HepG2 (cell line): ENCODE measurements around the gene CCDC178. TPM values are rescaled to one million over a fixed set of nuclear protein-coding genes. Genes with fewer than 3 reads are reported as not detected.
A peak's percentile ranks its signal among the peaks of the same experiment; 100 is the strongest.

Experiments used
- ATAC-seq: fragments of 200-7000 bp; cut with Tn5 transposase; 3 replicates; pipeline ENCODE4 v1.9.1; 2020; ENCODE audit warnings: mild to moderate bottlenecking, moderate library complexity
- BruUV-seq: library from RNA; stranded (reverse); fragments of 400-500 nt; replicated peaks from 2 replicates; lab custom pipeline; 2021; lab: Mats Ljungman, UMichigan
- CTCF ChIA-PET: fragments of 300-600 bp; formaldehyde crosslinking; extraction: SDS; loops from one replicate; lab custom pipeline; 2021; ENCODE audit warnings: low total read pairs, inconsistent platforms, low intra/inter-chr PET ratio; lab: Yijun Ruan, JAX
- POLR2A ChIA-PET: fragments of 350-600 bp; sonication (Branson Sonifier 250); formaldehyde crosslinking; loops from one replicate; lab custom pipeline; 2020; ENCODE audit warnings: antibody characterized with exemption, inconsistent platforms; lab: Yijun Ruan, JAX
- DNase-seq: peaks from one replicate; pipeline ENCODE4 v3.0.0-alpha.2; 2015; ENCODE audit warnings: low spot score
- FAIRE-seq: peaks from 3 replicates; lab custom pipeline; 2011; peaks lifted over from hg19 to GRCh38; lab: Jason Lieb, UNC
- H2AFZ ChIP-seq: one replicate; pipeline ENCODE4 v1.6.1; 2011; ENCODE audit warnings: low read length, inconsistent platforms
- H3K27ac ChIP-seq: fragments of 300-600 bp; 3 replicates; pipeline ENCODE4 v1.8.0; 2011; ENCODE audit warnings: mixed run types, mild to moderate bottlenecking, mixed read lengths, low read length, inconsistent platforms; ENCODE audit not compliant: insufficient read depth; ENCODE audit errors: extremely low read length
- H3K27me3 ChIP-seq, 2 experiments: fragments of 200-600 bp in 1 of 2; 2 replicates in 1 of 2; 3 replicates in 1 of 2; pipeline versions ENCODE4 v1.6.0 to v1.8.0; 2011; ENCODE audit warnings: low read length in 2 of 2, mild to moderate bottlenecking in 2 of 2, moderate library complexity in 2 of 2, inconsistent platforms in 1 of 2; ENCODE audit not compliant: insufficient read depth in 2 of 2, control insufficient read depth in 1 of 2
- H3K36me3 ChIP-seq, 2 experiments: fragments of 200-600 bp in 1 of 2; replicated peaks in 1 of 2; 2 replicates in 1 of 2; 3 replicates in 1 of 2; pipeline versions ENCODE4 v1.5.1 to v1.8.0; 2011; ENCODE audit warnings: low read length in 2 of 2, inconsistent platforms in 1 of 2; ENCODE audit not compliant: insufficient read depth in 2 of 2, control insufficient read depth in 1 of 2
- H3K4me1 ChIP-seq: 2 replicates; pipeline ENCODE4 v1.5.1; 2012; ENCODE audit warnings: low read length, inconsistent platforms; ENCODE audit not compliant: insufficient read depth
- H3K4me2 ChIP-seq: 2 replicates; pipeline ENCODE4 v1.6.0; 2011; ENCODE audit warnings: low read depth, low read length, inconsistent platforms
- H3K4me3 ChIP-seq, 3 experiments: fragments of 200-600 bp in 1 of 3; sonication (generic), shearing (Covaris generic) in 1 of 3; replicated peaks in 1 of 3; 2 replicates each; pipeline ENCODE4 v1.5.1; 2011 to 2016; ENCODE audit warnings: low read length in 3 of 3, inconsistent platforms in 2 of 3, low read depth in 2 of 3, mild to moderate bottlenecking in 2 of 3, control low read depth in 1 of 3, mixed read lengths in 1 of 3; ENCODE audit not compliant: insufficient read depth in 1 of 3
- H3K79me2 ChIP-seq: one replicate; pipeline ENCODE4 v1.6.1; 2011; ENCODE audit warnings: low read length, inconsistent platforms; ENCODE audit not compliant: insufficient read depth
- H3K9ac ChIP-seq: 2 replicates; pipeline ENCODE4 v1.6.0; 2011; ENCODE audit warnings: mild to moderate bottlenecking, low read depth, low read length, inconsistent platforms; ENCODE audit not compliant: insufficient read depth
- H3K9me3 ChIP-seq: 2 replicates; pipeline ENCODE4 v1.5.1; 2012; ENCODE audit warnings: mild to moderate bottlenecking, low read length
- H4K20me1 ChIP-seq: 2 replicates; pipeline ENCODE4 v1.6.0; 2011; ENCODE audit warnings: inconsistent platforms, mild to moderate bottlenecking, low read length, moderate library complexity; ENCODE audit not compliant: insufficient read depth
- ATF7 ChIP-seq, 2 experiments: fragments of 450-650 bp in 1 of 2; sonication (generic) in 1 of 2; formaldehyde crosslinking in 1 of 2; IDR thresholded peaks; 2 replicates each; pipeline versions ENCODE4 v1.4.0 to v1.6.1; 2016 to 2020; ENCODE audit warnings: antibody characterized with exemption in 1 of 2, mild to moderate bottlenecking in 1 of 2, missing genetic modification reagents in 1 of 2
- ATRX ChIP-seq: sonication (generic); formaldehyde crosslinking; IDR thresholded peaks from 2 replicates; pipeline ENCODE4 v1.4.0; 2020; ENCODE audit warnings: missing genetic modification reagents, borderline replicate concordance
- ELF1 ChIP-seq: sonication (generic); formaldehyde crosslinking; IDR thresholded peaks from 2 replicates; pipeline ENCODE4 v1.4.0; 2020; ENCODE audit warnings: missing genetic modification reagents
- POLR2G ChIP-seq: fragments of 200-400 bp; formaldehyde crosslinking; IDR thresholded peaks from 2 replicates; pipeline ENCODE4 v1.6.1; 2018; ENCODE audit warnings: mild to moderate bottlenecking, low read depth, low read length, moderate library complexity
- SOX6 ChIP-seq, 2 experiments: fragments of 450-650 bp in 1 of 2; sonication (generic) in 1 of 2; formaldehyde crosslinking in 1 of 2; IDR thresholded peaks; 2 replicates each; pipeline versions ENCODE4 v1.4.0 to v1.6.1; 2017 to 2020; ENCODE audit warnings: antibody characterized with exemption in 1 of 2, mild to moderate bottlenecking in 1 of 2, missing genetic modification reagents in 1 of 2
- ZNF83 ChIP-seq: sonication (generic); formaldehyde crosslinking; IDR thresholded peaks from 2 replicates; pipeline ENCODE4 v1.4.0; 2020; ENCODE audit warnings: missing genetic modification reagents, mild to moderate bottlenecking, borderline replicate concordance
- WGBS: methylation state at CpG from one replicate; pipeline ENCODE4 v1.1.6; 2017; ENCODE audit warnings: low lambda C conversion rate; 5-methylcytosine and 5-hydroxymethylcytosine counted together
- in situ Hi-C: cut with HindIII; loops from 2 replicates; pipeline ENCODE4 v1.10.0; 2017; ENCODE audit warnings: low pct_unique_long_range_greater_than_20kb; ENCODE audit not compliant: extremely low pct_ligation_motif_present
- intact Hi-C: fragments of 100-400 bp; cut with micrococcal nuclease; formaldehyde crosslinking; loops from one replicate; pipeline ENCODE4 v1.10.0; 2022; ENCODE audit not compliant: unreplicated experiment
- polyA plus RNA-seq, 8 experiments: library from polyadenylated mRNA; depleted of rRNA in 3 of 8; stranded (reverse) in 7 of 8; unstranded in 1 of 8; fragments of >200 nt; fragmentation: Illumina TruSeq in 4 of 8; extraction: Trizol in 4 of 8; gene quantifications; 2 replicates each; pipeline versions ENCODE4 v1.2.1 to v1.2.3, GENCODE V29; 2011 to 2016; ENCODE audit warnings: low read depth in 4 of 8, missing spikeins in 1 of 8, mixed read lengths in 1 of 8; ENCODE audit not compliant: insufficient read depth in 1 of 8
- total RNA-seq, 5 experiments: library from RNA; depleted of rRNA; stranded (reverse); fragments of >200 nt; fragmentation: Illumina TruSeq; extraction: Trizol; gene quantifications; 2 replicates each; pipeline ENCODE4 v1.2.3, GENCODE V29; 2016; ENCODE audit warnings: low read depth in 1 of 5
- TF ChIP-seq, protein P1 (sequence below), 2 experiments: fragments of 450-650 bp in 1 of 2; sonication (generic) in 1 of 2; formaldehyde crosslinking; IDR thresholded peaks; 2 replicates each; pipeline versions ENCODE4 v1.5.0 to v1.8.0; 2020 to 2022; ENCODE audit warnings: mild to moderate bottlenecking in 1 of 2, missing genetic modification reagents in 1 of 2

CCDC178 gene
- total and polyA plus RNA-seq, 2 of the 13 experiments (the other 11 are each of a cell fraction or from before 2014, with no cell fraction given) = not detected

DNA sequence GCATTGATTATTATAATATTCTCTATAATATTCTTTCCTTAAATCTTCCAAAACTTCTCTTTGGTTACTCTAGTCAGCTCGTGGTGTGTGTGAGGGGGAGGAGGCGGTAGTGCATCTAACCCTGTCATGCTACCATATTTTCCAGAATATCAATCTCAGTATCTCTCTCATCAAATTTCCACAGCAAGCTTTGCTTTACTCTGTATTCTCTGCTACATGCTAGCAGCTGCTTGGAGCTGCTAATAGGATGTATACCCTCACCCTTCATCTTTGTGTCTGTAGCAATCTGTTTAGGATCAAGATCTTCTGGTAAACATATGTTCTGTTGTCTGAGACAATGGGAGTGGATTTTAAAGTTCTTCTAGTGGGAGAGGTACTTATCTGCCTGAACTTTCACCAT lies 363.9 kb downstream of the CCDC178 start:
- Histone ChIP-seq H3K27me3 (no peaks in the 10 kb centered on the region), H3K27ac (no peak overlapping the region), H3K36me3 (no peaks in the 10 kb centered on the region), H3K4me2 (no peak overlapping the region)
- POLR2A ChIA-PET = no interaction called here
- WGBS = 2% methylated on average over 2 of the region's 2 CpGs
- no peak for DNase-seq
- TF ChIP-seq, protein P1, sequence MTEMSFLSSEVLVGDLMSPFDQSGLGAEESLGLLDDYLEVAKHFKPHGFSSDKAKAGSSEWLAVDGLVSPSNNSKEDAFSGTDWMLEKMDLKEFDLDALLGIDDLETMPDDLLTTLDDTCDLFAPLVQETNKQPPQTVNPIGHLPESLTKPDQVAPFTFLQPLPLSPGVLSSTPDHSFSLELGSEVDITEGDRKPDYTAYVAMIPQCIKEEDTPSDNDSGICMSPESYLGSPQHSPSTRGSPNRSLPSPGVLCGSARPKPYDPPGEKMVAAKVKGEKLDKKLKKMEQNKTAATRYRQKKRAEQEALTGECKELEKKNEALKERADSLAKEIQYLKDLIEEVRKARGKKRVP (CRISPR knock-in tag; IDR thresholded peaks at IDR 0.05) = no peak
- no peak for TF ChIP-seq SOX6 (IDR thresholded peaks at IDR 0.05)
- TF ChIP-seq SOX6 (CRISPR knock-in tag; IDR thresholded peaks at IDR 0.05) = no peak
- no peak for TF ChIP-seq ZNF83 (CRISPR knock-in tag)
- no peak for TF ChIP-seq ELF1 (CRISPR knock-in tag)
- TF ChIP-seq, all 625 proteins: peak for 0
- Histone ChIP-seq H4K20me1 (no peaks in the 10 kb centered on the region), H2AFZ (no peak overlapping the region), H3K4me1 (no peaks in the 10 kb centered on the region), H3K79me2 (no peaks in the 10 kb centered on the region), H3K9ac (no peak overlapping the region), H3K4me3 (no peak overlapping the region), H3K9me3 (no peaks in the 10 kb centered on the region)
- in situ Hi-C loops (no loop called here), intact Hi-C loops (no loop called here)
- no peak for FAIRE-seq
- ATAC-seq = no peak
- CTCF ChIA-PET = no interaction called here
- BruUV-seq = no TSS peak

DNA sequence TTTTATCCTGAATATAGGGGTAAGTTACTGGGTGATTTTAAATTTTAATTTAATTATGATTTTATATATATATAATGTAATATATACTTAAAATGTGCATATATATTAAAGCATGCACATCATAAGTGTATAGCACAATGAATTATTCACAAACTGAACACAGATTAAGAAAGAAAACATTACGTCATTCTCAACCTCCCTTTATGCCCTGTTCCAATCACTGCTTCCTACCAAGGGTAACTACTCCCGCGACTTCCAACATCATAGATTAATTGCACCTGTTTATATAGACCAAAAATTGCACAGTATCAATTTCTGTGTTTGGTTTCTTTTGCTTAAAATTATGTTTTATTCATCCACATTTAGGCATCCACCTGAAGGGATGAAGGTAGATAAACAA lies 366.4 kb downstream of the CCDC178 start:
- FAIRE-seq (no peak), DNase-seq (no peak)
- Histone ChIP-seq H3K4me2 (no peak overlapping the region), H3K4me1 (no peaks in the 10 kb centered on the region), H2AFZ (no peak overlapping the region)
- TF ChIP-seq ATRX (CRISPR knock-in tag) (no peak), POLR2G (no peak), ATF7 (IDR thresholded peaks at IDR 0.05) (peak; percentile 94), ATF7 (CRISPR knock-in tag; IDR thresholded peaks at IDR 0.05) (no peak)
- TF ChIP-seq, all 625 proteins: peak for 1
- no peak overlapping the region for H3K4me3 ChIP-seq
- 4% methylated on average over 3 of the region's 3 CpGs for WGBS
- H3K27ac ChIP-seq = no peak overlapping the region
- no peak overlapping the region for H3K9ac ChIP-seq
- POLR2A ChIA-PET = no interaction called here
- CTCF ChIA-PET = no interaction called here
- BruUV-seq = no TSS peak
- in situ Hi-C loops = no loop called here
- H3K79me2 ChIP-seq = no peaks in the 10 kb centered on the region
- no peaks in the 10 kb centered on the region for H4K20me1 ChIP-seq
- no peaks in the 10 kb centered on the region for H3K36me3 ChIP-seq
- H3K9me3 ChIP-seq = no peaks in the 10 kb centered on the region
- no peak for ATAC-seq
- no peaks in the 10 kb centered on the region for H3K27me3 ChIP-seq
- intact Hi-C loops = no loop called here
